ENCODE data around the gene DNAJA4. TPM values are rescaled to one million over a fixed set of nuclear protein-coding genes. Genes with fewer than 3 reads are reported as not detected.

Gene DNAJA4
- total and polyA plus RNA-seq, 2 of the 8 experiments (the other 6 are each of a cell fraction or from before 2014, with no cell fraction given): 3.6 to 6.2 TPM

DNA sequence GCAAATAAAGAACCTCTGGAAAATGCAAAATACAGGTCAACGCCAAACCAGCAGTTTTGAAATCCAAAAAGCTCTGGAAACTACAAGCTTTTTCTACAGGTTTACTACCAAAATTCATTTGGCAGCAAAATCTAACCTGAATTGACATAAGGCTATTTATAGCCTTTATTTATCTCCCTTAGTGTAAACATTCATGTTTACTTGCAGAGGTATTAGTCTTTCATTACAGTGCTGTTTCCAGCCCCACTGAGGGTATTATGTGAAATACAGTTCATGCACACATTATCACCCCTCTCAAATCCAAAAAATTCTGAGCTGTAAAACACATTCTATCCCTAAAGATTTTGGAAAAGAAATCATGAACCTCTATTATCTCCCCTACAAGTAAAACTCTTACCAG is 27.9 kb downstream of the DNAJA4 start:
- H2BK12ac ChIP-seq (ENCODE audit: low read depth, low read length): no peak overlapping the region
- H4K91ac ChIP-seq (replicated peaks; ENCODE audit: insufficient read length, low read length): no peak overlapping the region
- TF ChIP-seq SP2 (IDR thresholded peaks at IDR 0.05; ENCODE audit: low read length) (no peak), SUZ12 (IDR thresholded peaks at IDR 0.05; ENCODE audit: low read length) (no peak), EGR1 (IDR thresholded peaks at IDR 0.05; ENCODE audit: borderline replicate concordance, low read depth, low read length) (no peak), BACH1 (IDR thresholded peaks at IDR 0.05; ENCODE audit: low read length) (no peak), NRF1 (IDR thresholded peaks at IDR 0.05; ENCODE audit: low read depth, low read length) (no peak), BCL11A (IDR thresholded peaks at IDR 0.05; ENCODE audit: low read depth in 2 of 2, low read length in 2 of 2) (no peak), SIRT6 (IDR thresholded peaks at IDR 0.05; ENCODE audit: low read length) (no peak), HDAC2 (IDR thresholded peaks at IDR 0.05; ENCODE audit: borderline replicate concordance in 1 of 2, low read depth in 2 of 2, low read length in 2 of 2) (no peak), POLR2A (IDR thresholded peaks at IDR 0.05; ENCODE audit: control extremely low read depth in 1 of 2, low read depth in 2 of 2, low read length in 2 of 2) (no peak), JUND (IDR thresholded peaks at IDR 0.05; ENCODE audit: low read length) (no peak), SIX5 (IDR thresholded peaks at IDR 0.05; ENCODE audit: low read depth, low read length) (no peak), CTBP2 (IDR thresholded peaks at IDR 0.05; ENCODE audit: borderline replicate concordance, insufficient read depth, insufficient read length, low read length) (no peak), RXRA (IDR thresholded peaks at IDR 0.05; ENCODE audit: insufficient read depth, low read depth, low read length) (no peak)
- TF ChIP-seq, protein P1, sequence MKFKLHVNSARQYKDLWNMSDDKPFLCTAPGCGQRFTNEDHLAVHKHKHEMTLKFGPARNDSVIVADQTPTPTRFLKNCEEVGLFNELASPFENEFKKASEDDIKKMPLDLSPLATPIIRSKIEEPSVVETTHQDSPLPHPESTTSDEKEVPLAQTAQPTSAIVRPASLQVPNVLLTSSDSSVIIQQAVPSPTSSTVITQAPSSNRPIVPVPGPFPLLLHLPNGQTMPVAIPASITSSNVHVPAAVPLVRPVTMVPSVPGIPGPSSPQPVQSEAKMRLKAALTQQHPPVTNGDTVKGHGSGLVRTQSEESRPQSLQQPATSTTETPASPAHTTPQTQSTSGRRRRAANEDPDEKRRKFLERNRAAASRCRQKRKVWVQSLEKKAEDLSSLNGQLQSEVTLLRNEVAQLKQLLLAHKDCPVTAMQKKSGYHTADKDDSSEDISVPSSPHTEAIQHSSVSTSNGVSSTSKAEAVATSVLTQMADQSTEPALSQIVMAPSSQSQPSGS (IDR thresholded peaks at IDR 0.05; ENCODE audit: low read length): no peak
- H2AK5ac ChIP-seq (ENCODE audit: low read depth, low read length): no peak overlapping the region
- DNase-seq (ENCODE audit: low read depth in 1 of 2, low spot score in 2 of 2): no peak
- no peaks in the 10 kb centered on the region for H3K23me2 ChIP-seq (ENCODE audit: low read depth, low read length)
- no peak overlapping the region for H3K18ac ChIP-seq (ENCODE audit: extremely low read depth, low read length)
- no peak overlapping the region for H4K8ac ChIP-seq (ENCODE audit: extremely low read depth, insufficient read depth, low read length)
- peaks cover 0 to 6% (median 4%) of the 10 kb centered on the region in 4 experiments; a peak in 5 of 8 replicates for H3K36me3 ChIP-seq (ENCODE audit: control insufficient read depth in 2 of 4, insufficient read depth in 4 of 4, low read length in 3 of 4)
- H4K20me1 ChIP-seq (replicated peaks in 1 of 2; ENCODE audit: control insufficient read depth in 1 of 2, insufficient read depth in 2 of 2, low read length in 2 of 2): peaks cover 0 to 2% of the 10 kb centered on the region in 2 experiments
- no peak overlapping the region for H2BK120ac ChIP-seq (replicated peaks; ENCODE audit: low read depth, low read length)
- H3K56ac ChIP-seq (replicated peaks; ENCODE audit: insufficient read length, low read depth, low read length): no peak overlapping the region
- no peak overlapping the region for H3K4me2 ChIP-seq (ENCODE audit: insufficient read depth in 1 of 2, low read depth in 2 of 2, low read length in 2 of 2)
- H3K4me1 ChIP-seq (replicated peaks in 1 of 4; ENCODE audit: control insufficient read depth in 3 of 4, insufficient read depth in 4 of 4, low read length in 3 of 4): no peaks in the 10 kb centered on the region
- no peaks in the 10 kb centered on the region for H3K79me2 ChIP-seq (ENCODE audit: control insufficient read depth in 1 of 2, insufficient read depth in 2 of 2, low read length in 2 of 2)
- H3K14ac ChIP-seq (ENCODE audit: insufficient read length): no peak overlapping the region
- WGBS, 2 experiments (ENCODE audit: extremely low coverage in 1 of 2, insufficient coverage in 1 of 2, insufficient read length in 1 of 2, insufficient replicate concordance in 2 of 2, low coverage in 1 of 2, low lambda C conversion rate in 2 of 2, missing lambda C conversion rate in 1 of 2): 91% methylated on average over 1 of the region's 1 CpG; no CpG with 5 or more reads in 1 of the 2 experiments
- H4K5ac ChIP-seq (ENCODE audit: insufficient read length, low read depth, low read length): no peak overlapping the region
- H3K4me3 ChIP-seq (ENCODE audit: extremely low read depth in 1 of 4, insufficient read depth in 2 of 4, low read depth in 3 of 4, low read length in 4 of 4): no peak overlapping the region
- H2AFZ ChIP-seq (ENCODE audit: low read length): no peak overlapping the region
- no peak overlapping the region for H3K4ac ChIP-seq (replicated peaks; ENCODE audit: insufficient read length, low read depth, low read length)
- no peak overlapping the region for H3K27ac ChIP-seq (ENCODE audit: low read depth, low read length)
- H3K23ac ChIP-seq (ENCODE audit: insufficient read length): no peak overlapping the region
- ChIA-PET POLR2A (ENCODE audit: partially characterized antibody) (interaction anchor here (1.0 kb wide), 1 partner anchor 11 kb away, joined by 4 read pairs; no protein-coding TSS in a partner anchor), CTCF (ENCODE audit: partially characterized antibody) (interaction anchor here (0.6 to 2.2 kb wide), 3 partner anchors 12 to 247 kb away, joined by 3 to 9 read pairs (median 5); no protein-coding TSS in a partner anchor)
- H2BK20ac ChIP-seq (ENCODE audit: low read length): no peak overlapping the region
- H2BK5ac ChIP-seq (ENCODE audit: low read depth, low read length): no peak overlapping the region
- no peaks in the 10 kb centered on the region for H3K79me1 ChIP-seq (ENCODE audit: low read depth, low read length)
- H3K9ac ChIP-seq (replicated peaks in 1 of 4; ENCODE audit: extremely low read depth in 1 of 4, low read depth in 3 of 4, low read length in 3 of 4): no peak overlapping the region
- no peak overlapping the region for H2BK15ac ChIP-seq (ENCODE audit: low read length)
- H3K27me3 ChIP-seq (replicated peaks in 1 of 4; ENCODE audit: control insufficient read depth in 3 of 4, extremely low read depth in 1 of 4, insufficient read depth in 3 of 4, low read length in 3 of 4): no peaks in the 10 kb centered on the region
- no peaks in the 10 kb centered on the region for H3K9me3 ChIP-seq (ENCODE audit: insufficient read depth in 2 of 2, low read depth in 1 of 2, low read length in 1 of 2)
- no peak for FAIRE-seq
